Lung microvascular endothelial cell (primary cell): ENCODE results near the gene CP. TPM values are rescaled to one million over a fixed set of nuclear protein-coding genes. Genes with fewer than 3 reads are reported as not detected.
A peak's percentile ranks its signal among the peaks of the same experiment; 100 is the strongest.
"Not testable (repeated sequence)": the region's sequence is repeated elsewhere in the genome, so short reads cannot be mapped to it uniquely, and the experiment has no call there.

Experiments used
- DNase-seq, 2 donors: peaks; one replicate each; pipeline versions ENCODE4 v3.0.0 to v3.0.0-alpha.2; 2010; ENCODE audit warnings: low read depth in 2 of 2
- total RNA-seq: library from RNA; depleted of rRNA; stranded (reverse); fragments of >200 nt; gene quantifications from 2 replicates; pipeline ENCODE4 v1.2.1, GENCODE V29; 2014

Gene CP
- under 0.01 and 0.60 TPM in 2 replicates for total RNA-seq

GRCh38 chr3:149221783-149222517 lies at the start of gene CP:
CP (minus strand) TSS chr3:149221829; CDS start chr3:149221792, 37 bp downstream.
- DNase-seq, result peak in 1 of 2 donors; percentile 83

- DNase-seq, result no peak
Measured at GRCh38 chr3:149270180-149270579, 48.6 kb upstream of the CP start.

GRCh38 chr3:149269687-149270086 lies 48.1 kb upstream of the CP start:
- no peak for DNase-seq

GRCh38 chr3:149267565-149267964 lies 45.9 kb upstream of the CP start:
- no peak for DNase-seq

- DNase-seq, result no peak
Measured at GRCh38 chr3:149266736-149267135, 45.1 kb upstream of the CP start.

- no peak for DNase-seq
Measured at GRCh38 chr3:149263856-149264255, 42.2 kb upstream of the CP start.

GRCh38 chr3:149258714-149259113 lies 37.1 kb upstream of the CP start:
- DNase-seq, result no peak

GRCh38 chr3:149258298-149258697 lies 36.7 kb upstream of the CP start:
- peak in 1 of 2 donors; percentile 43 for DNase-seq

GRCh38 chr3:149252272-149252671 lies 30.6 kb upstream of the CP start:
- no peak for DNase-seq

GRCh38 chr3:149251186-149251585 lies 29.6 kb upstream of the CP start:
- no peak for DNase-seq

GRCh38 chr3:149247929-149248691 lies 26.5 kb upstream of the CP start:
- peak in 1 of 2 donors; percentile 34 for DNase-seq

- no peak for DNase-seq
Measured at GRCh38 chr3:149247008-149247710, 25.5 kb upstream of the CP start.

- peak; percentile 44 to 82 for DNase-seq
Measured at GRCh38 chr3:149245738-149246451, 24.3 kb upstream of the CP start.

GRCh38 chr3:149243540-149243939 lies 21.9 kb upstream of the CP start:
- DNase-seq, result no peak

GRCh38 chr3:149239357-149239936 lies 17.8 kb upstream of the CP start:
- DNase-seq, result no peak

- DNase-seq, result not testable (repeated sequence)
Measured at GRCh38 chr3:149238268-149238667, 16.6 kb upstream of the CP start.

- DNase-seq, result no peak
Measured at GRCh38 chr3:149235599-149236424, 14.2 kb upstream of the CP start.

GRCh38 chr3:149234671-149235245 lies 13.1 kb upstream of the CP start:
- no peak for DNase-seq

GRCh38 chr3:149233323-149233722 lies 11.7 kb upstream of the CP start:
- no peak for DNase-seq

GRCh38 chr3:149231871-149232270 lies 10.2 kb upstream of the CP start:
- no peak for DNase-seq
